Measurements from ENCODE around the gene KATNA1. TPM values are rescaled to one million over a fixed set of nuclear protein-coding genes. Genes with fewer than 3 reads are reported as not detected.

KATNA1 gene
- total and polyA plus RNA-seq, 9 of the 15 experiments (the other 6 are each of a cell fraction or from before 2014, with no cell fraction given): 22.5 to 76.9 (median 45.0) TPM

GRCh38 chr6:149566410-149567193 is 81.9 kb downstream of the KATNA1 start (continued):
- TF ChIP-seq ZNF740 (CRISPR knock-in tag; IDR thresholded peaks at IDR 0.05) (no peak), ZNF740 (tag; IDR thresholded peaks at IDR 0.05) (no peak), NR4A1 (CRISPR knock-in tag; IDR thresholded peaks at IDR 0.05) (peak; percentile 13; the same call in 1 of the 2 replicates), NR4A1 (tag; IDR thresholded peaks at IDR 0.05) (no peak), KDM1A (IDR thresholded peaks at IDR 0.05) (peak in 1 of 2 experiments; percentile 16; a peak in 1 of 4 replicates), KLF1 (tag; IDR thresholded peaks at IDR 0.05) (0 out of 2 replicates have a peak, but pooled peaks have one; percentile 34), GABPA (tag; conservative IDR thresholded peaks at IDR 0.05; ENCODE audit: low read depth) (no peak), SRSF9 (IDR thresholded peaks at IDR 0.05; ENCODE audit: borderline replicate concordance, low read depth, low read length) (no peak), CC2D1A (IDR thresholded peaks at IDR 0.05) (no peak), E4F1 (CRISPR knock-in tag; IDR thresholded peaks at IDR 0.05; ENCODE audit: borderline replicate concordance) (peak; percentile 64; the same call in 1 of the 2 replicates), PREB (CRISPR knock-in tag; IDR thresholded peaks at IDR 0.05) (0 out of 2 replicates have a peak, but pooled peaks have one; percentile 62), SAP30 (IDR thresholded peaks at IDR 0.05; ENCODE audit: borderline replicate concordance, insufficient read depth, low read depth, low read length, poor library complexity, severe bottlenecking) (peak; percentile 92), ID3 (CRISPR knock-in tag; IDR thresholded peaks at IDR 0.05) (no peak), ID3 (tag; IDR thresholded peaks at IDR 0.05) (no peak), AFF4 (CRISPR knock-in tag; IDR thresholded peaks at IDR 0.05) (peak; percentile 79)
